CD8-positive, alpha-beta memory T cell (primary cell): ENCODE data around the gene KERA. TPM values are rescaled to one million over a fixed set of nuclear protein-coding genes. Genes with fewer than 3 reads are reported as not detected.

ENCODE experiments used
- CTCF ChIA-PET: fragments of 350-600 bp; sonication (Branson Sonifier 250); formaldehyde crosslinking; loops from one replicate; lab custom pipeline; 2021; ENCODE audit warnings: antibody characterized with exemption; lab: Charles Lee
- POLR2A ChIA-PET: fragments of 350-600 bp; sonication (Branson Sonifier 250); formaldehyde crosslinking; loops from one replicate; lab custom pipeline; 2021; ENCODE audit warnings: antibody characterized with exemption; lab: Charles Lee
- DNase-seq, 5 donors: peaks; one replicate each; pipeline versions ENCODE4 v3.0.0 to v3.0.0-alpha.2; 2020 to 2022; ENCODE audit warnings: mixed read lengths in 1 of 5
- H3K27ac ChIP-seq: one replicate; pipeline ENCODE4 v1.7.0; 2013; ENCODE audit warnings: low read depth, mild to moderate bottlenecking, low read length, moderate library complexity
- H3K27me3 ChIP-seq: 2 replicates; pipeline ENCODE4 v1.7.0; 2013; ENCODE audit warnings: low read length, mild to moderate bottlenecking; ENCODE audit not compliant: insufficient read depth, poor library complexity, severe bottlenecking
- H3K36me3 ChIP-seq: 2 replicates; pipeline ENCODE4 v1.7.0; 2013; ENCODE audit warnings: mild to moderate bottlenecking, low read length, moderate library complexity; ENCODE audit not compliant: insufficient read depth
- H3K4me1 ChIP-seq: 2 replicates; pipeline ENCODE4 v1.7.0; 2013; ENCODE audit warnings: mild to moderate bottlenecking, low read length, moderate library complexity; ENCODE audit not compliant: insufficient read depth
- H3K4me3 ChIP-seq: 2 replicates; pipeline ENCODE4 v1.7.0; 2013; ENCODE audit warnings: mild to moderate bottlenecking, low read length
- H3K9me3 ChIP-seq: 2 replicates; pipeline ENCODE4 v1.7.0; 2013; ENCODE audit warnings: mild to moderate bottlenecking, low read length
- H3K27ac Mint-ChIP-seq, 8 donors: one replicate each; pipeline ENCODE4 v1.8.0; 2020 to 2021; ENCODE audit warnings: mixed read lengths in 8 of 8, mild to moderate bottlenecking in 6 of 8, inconsistent platforms in 3 of 8, moderate library complexity in 3 of 8
- H3K27me3 Mint-ChIP-seq, 2 donors: one replicate each; pipeline ENCODE4 v1.8.0; 2020 to 2021; ENCODE audit warnings: mixed read lengths in 2 of 2, mild to moderate bottlenecking in 1 of 2, moderate library complexity in 1 of 2
- H3K36me3 Mint-ChIP-seq, 3 donors: one replicate each; pipeline ENCODE4 v1.8.0; 2020 to 2021; ENCODE audit warnings: mixed read lengths in 3 of 3, inconsistent platforms in 1 of 3, mild to moderate bottlenecking in 1 of 3
- H3K4me1 Mint-ChIP-seq, 3 donors: one replicate each; pipeline ENCODE4 v1.8.0; 2020 to 2021; ENCODE audit warnings: mixed read lengths in 3 of 3, inconsistent platforms in 1 of 3, mild to moderate bottlenecking in 1 of 3
- H3K4me3 Mint-ChIP-seq, 7 donors: one replicate each; pipeline ENCODE4 v1.8.0; 2020 to 2021; ENCODE audit warnings: mixed read lengths in 7 of 7, mild to moderate bottlenecking in 6 of 7, moderate library complexity in 4 of 7, inconsistent platforms in 2 of 7
- H3K9me3 Mint-ChIP-seq, 5 donors: one replicate each; pipeline ENCODE4 v1.8.0; 2020 to 2022; ENCODE audit warnings: mixed read lengths in 5 of 5, mild to moderate bottlenecking in 3 of 5, moderate library complexity in 2 of 5, inconsistent platforms in 1 of 5
- polyA plus RNA-seq: library from polyadenylated mRNA; unstranded; fragments of 300-500 nt; fragmentation: Illumina TruSeq; gene quantifications from one replicate; pipeline ENCODE4 v1.2.3, GENCODE V29; 2021
- total RNA-seq, 2 experiments: library from RNA; stranded (reverse); gene quantifications; one replicate each; pipeline ENCODE4 v1.2.3, GENCODE V29; 2021

Gene KERA
- total and polyA plus RNA-seq, 3 experiments from 2014 or later: not detected

DNA sequence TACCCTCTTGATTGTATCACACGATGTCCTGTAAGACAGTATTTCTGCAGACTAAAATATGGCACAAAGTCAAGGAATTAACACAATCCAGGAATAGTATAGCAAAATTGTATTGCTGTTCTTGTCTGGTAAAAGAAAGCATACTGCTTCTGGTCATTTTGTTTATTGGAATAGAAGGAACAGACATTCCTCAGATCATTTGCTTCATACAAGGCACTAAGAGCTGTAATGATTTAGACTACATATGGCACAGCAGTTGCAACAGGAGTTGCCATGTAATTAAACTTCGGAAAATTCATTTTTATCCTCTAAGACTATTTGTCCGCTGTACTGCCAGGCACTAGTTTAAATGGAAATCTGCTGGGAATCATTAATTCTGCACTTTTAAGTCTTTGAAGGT, 7.6 kb upstream of the KERA start:
- H3K9me3 Mint-ChIP-seq: peaks cover 0 to 3% (median 0%) of the 10 kb centered on the region in 5 donors
- Histone ChIP-seq H3K36me3 (no peaks in the 10 kb centered on the region), H3K27me3 (no peaks in the 10 kb centered on the region), H3K4me3 (no peak overlapping the region), H3K4me1 (no peaks in the 10 kb centered on the region), H3K27ac (no peak overlapping the region), H3K9me3 (no peaks in the 10 kb centered on the region)
- CTCF ChIA-PET: no interaction called here
- H3K4me1 Mint-ChIP-seq: no peaks in the 10 kb centered on the region
- H3K27ac Mint-ChIP-seq: no peak overlapping the region
- no peaks in the 10 kb centered on the region for H3K36me3 Mint-ChIP-seq
- H3K27me3 Mint-ChIP-seq: no peaks in the 10 kb centered on the region
- DNase-seq: no peak
- POLR2A ChIA-PET: no interaction called here
- no peak overlapping the region for H3K4me3 Mint-ChIP-seq

DNA sequence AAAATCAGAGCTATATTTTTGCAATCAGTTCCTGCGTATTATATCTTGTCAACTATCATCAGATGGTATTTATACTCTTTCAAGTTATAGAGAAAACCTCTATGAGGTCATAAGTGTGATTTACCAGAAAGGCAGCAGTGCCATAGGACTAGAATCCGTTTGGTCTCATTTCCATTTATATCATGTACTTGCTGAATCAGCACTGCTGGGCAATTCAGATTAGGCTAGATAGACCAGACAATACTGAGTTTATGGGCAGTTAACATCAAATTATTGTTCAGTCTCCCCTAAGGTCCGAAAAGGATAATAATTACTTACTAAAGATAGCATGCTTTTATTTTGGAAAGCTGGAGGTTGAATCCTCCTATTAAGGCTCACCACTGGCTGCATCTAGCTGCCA, 6.8 kb upstream of the KERA start:
- Mint-ChIP-seq H3K9me3 (peaks cover 0 to 3% (median 0%) of the 10 kb centered on the region in 5 donors), H3K36me3 (no peaks in the 10 kb centered on the region), H3K27ac (no peak overlapping the region), H3K27me3 (no peaks in the 10 kb centered on the region), H3K4me3 (no peak overlapping the region), H3K4me1 (no peaks in the 10 kb centered on the region)
- Histone ChIP-seq H3K36me3 (no peaks in the 10 kb centered on the region), H3K27me3 (no peaks in the 10 kb centered on the region), H3K27ac (no peak overlapping the region), H3K9me3 (no peaks in the 10 kb centered on the region), H3K4me3 (no peak overlapping the region), H3K4me1 (no peaks in the 10 kb centered on the region)
- CTCF ChIA-PET: no interaction called here
- no peak for DNase-seq
- POLR2A ChIA-PET: no interaction called here

DNA sequence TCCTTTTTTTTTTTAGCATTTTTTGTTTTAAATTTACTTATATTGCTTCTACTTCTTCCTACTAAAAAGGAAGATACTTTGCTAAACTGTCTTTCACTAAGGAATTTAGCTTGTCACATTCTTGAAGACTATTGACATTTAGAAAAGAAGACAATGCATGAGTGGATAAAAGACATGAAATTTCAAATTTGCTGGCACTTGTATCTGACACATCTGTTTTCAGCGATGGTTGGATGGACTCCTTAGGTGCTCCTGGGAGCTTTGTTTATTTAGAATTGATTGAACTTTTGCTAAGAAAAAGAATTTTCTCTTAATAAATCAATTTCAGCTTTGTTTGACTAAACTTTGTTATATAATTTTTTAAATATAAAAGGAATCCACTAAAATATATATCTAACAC, 3.3 kb upstream of the KERA start:
- no peaks in the 10 kb centered on the region for H3K36me3 Mint-ChIP-seq
- peaks cover 0 to 3% (median 0%) of the 10 kb centered on the region in 5 donors for H3K9me3 Mint-ChIP-seq
- no peaks in the 10 kb centered on the region for H3K4me1 ChIP-seq
- no peaks in the 10 kb centered on the region for H3K4me1 Mint-ChIP-seq
- no peak overlapping the region for H3K4me3 Mint-ChIP-seq
- POLR2A ChIA-PET: no interaction called here
- H3K27me3 Mint-ChIP-seq: no peaks in the 10 kb centered on the region
- DNase-seq: no peak
- H3K27ac ChIP-seq: no peak overlapping the region
- H3K27me3 ChIP-seq: no peaks in the 10 kb centered on the region
- H3K36me3 ChIP-seq: no peaks in the 10 kb centered on the region
- H3K9me3 ChIP-seq: no peaks in the 10 kb centered on the region
- H3K4me3 ChIP-seq: no peak overlapping the region
- H3K27ac Mint-ChIP-seq: no peak overlapping the region
- CTCF ChIA-PET: no interaction called here

GRCh38 chr12:91059211-91059610, 1.4 kb upstream of the KERA start:
- CTCF ChIA-PET: no interaction called here

DNA sequence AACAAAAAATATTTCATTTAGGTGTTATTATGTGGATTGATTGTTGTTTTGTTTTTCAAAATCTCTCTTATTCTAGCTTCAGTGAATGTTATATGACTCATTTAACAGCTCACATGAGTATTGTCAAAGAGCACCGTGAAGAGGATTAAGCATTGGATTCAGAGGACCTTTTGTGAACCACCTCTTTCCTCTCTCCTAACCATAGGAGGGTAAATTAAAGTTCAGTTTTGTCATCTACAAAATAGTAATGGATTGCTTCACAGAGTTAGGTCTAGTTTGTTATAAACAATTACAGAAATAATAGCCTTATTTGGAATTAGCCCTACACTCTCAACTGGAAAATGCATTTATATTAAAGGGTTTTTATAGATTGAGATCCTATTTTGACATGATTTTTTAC, 962 bp upstream of the KERA start:
- Mint-ChIP-seq H3K4me3 (no peak overlapping the region), H3K27me3 (no peaks in the 10 kb centered on the region), H3K36me3 (no peaks in the 10 kb centered on the region), H3K9me3 (peaks cover 0 to 4% (median 0%) of the 10 kb centered on the region in 5 donors), H3K27ac (no peak overlapping the region), H3K4me1 (no peaks in the 10 kb centered on the region)
- Histone ChIP-seq H3K36me3 (no peaks in the 10 kb centered on the region), H3K4me1 (no peaks in the 10 kb centered on the region), H3K27ac (no peak overlapping the region), H3K9me3 (no peaks in the 10 kb centered on the region), H3K27me3 (no peaks in the 10 kb centered on the region), H3K4me3 (no peak overlapping the region)
- ChIA-PET CTCF (no interaction called here), POLR2A (no interaction called here)
- no peak for DNase-seq

More at GRCh38 chr12:91059211-91059610, 1.4 kb upstream of the KERA start:
- no peaks in the 10 kb centered on the region for H3K4me1 Mint-ChIP-seq
- peaks cover 0 to 3% (median 0%) of the 10 kb centered on the region in 5 donors for H3K9me3 Mint-ChIP-seq
- H3K27me3 Mint-ChIP-seq: no peaks in the 10 kb centered on the region
- Histone ChIP-seq H3K9me3 (no peaks in the 10 kb centered on the region), H3K27ac (no peak overlapping the region), H3K4me3 (no peak overlapping the region), H3K4me1 (no peaks in the 10 kb centered on the region), H3K36me3 (no peaks in the 10 kb centered on the region), H3K27me3 (no peaks in the 10 kb centered on the region)
- no peaks in the 10 kb centered on the region for H3K36me3 Mint-ChIP-seq
- POLR2A ChIA-PET: no interaction called here
- H3K27ac Mint-ChIP-seq: no peak overlapping the region
- no peak overlapping the region for H3K4me3 Mint-ChIP-seq
- no peak for DNase-seq

GRCh38 chr12:91056488-91056887, 1.3 kb downstream of the KERA start:
- no peaks in the 10 kb centered on the region for H3K27me3 Mint-ChIP-seq
- POLR2A ChIA-PET: no interaction called here
- CTCF ChIA-PET: no interaction called here
- Histone ChIP-seq H3K4me1 (no peaks in the 10 kb centered on the region), H3K27ac (no peak overlapping the region), H3K4me3 (no peak overlapping the region), H3K36me3 (no peaks in the 10 kb centered on the region), H3K9me3 (no peaks in the 10 kb centered on the region), H3K27me3 (no peaks in the 10 kb centered on the region)
- H3K9me3 Mint-ChIP-seq: peaks cover 0 to 4% (median 0%) of the 10 kb centered on the region in 5 donors
- H3K36me3 Mint-ChIP-seq: no peaks in the 10 kb centered on the region
- no peak for DNase-seq
- H3K4me3 Mint-ChIP-seq: no peak overlapping the region
- H3K27ac Mint-ChIP-seq: no peak overlapping the region
- no peaks in the 10 kb centered on the region for H3K4me1 Mint-ChIP-seq

DNA sequence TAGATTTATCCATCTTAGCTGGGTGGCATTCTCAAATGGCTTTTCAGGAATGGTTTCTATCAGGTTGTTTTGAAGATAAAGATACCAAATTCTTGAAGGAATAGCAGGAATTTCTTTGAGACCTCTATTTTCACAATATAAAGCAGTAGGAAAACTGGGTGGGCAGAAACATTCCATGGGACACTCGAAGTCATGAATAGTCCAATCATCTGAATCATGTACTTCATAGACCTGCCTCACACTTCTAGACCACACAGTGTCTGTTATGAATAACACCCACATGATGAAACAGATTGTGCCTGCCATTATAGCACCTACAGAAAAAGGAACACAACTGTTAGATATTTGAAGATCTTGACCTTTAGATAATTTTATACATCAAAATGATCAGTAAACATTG, 1.8 kb downstream of the KERA start:
- no peak overlapping the region for H3K27ac ChIP-seq
- H3K4me3 ChIP-seq: no peak overlapping the region
- POLR2A ChIA-PET: no interaction called here
- CTCF ChIA-PET: no interaction called here
- Mint-ChIP-seq H3K4me3 (no peak overlapping the region), H3K4me1 (no peaks in the 10 kb centered on the region), H3K27me3 (no peaks in the 10 kb centered on the region), H3K36me3 (no peaks in the 10 kb centered on the region), H3K9me3 (peaks cover 0 to 4% (median 0%) of the 10 kb centered on the region in 5 donors), H3K27ac (no peak overlapping the region)
- no peaks in the 10 kb centered on the region for H3K9me3 ChIP-seq
- H3K27me3 ChIP-seq: no peaks in the 10 kb centered on the region
- no peaks in the 10 kb centered on the region for H3K4me1 ChIP-seq
- DNase-seq: no peak
- H3K36me3 ChIP-seq: no peaks in the 10 kb centered on the region

DNA sequence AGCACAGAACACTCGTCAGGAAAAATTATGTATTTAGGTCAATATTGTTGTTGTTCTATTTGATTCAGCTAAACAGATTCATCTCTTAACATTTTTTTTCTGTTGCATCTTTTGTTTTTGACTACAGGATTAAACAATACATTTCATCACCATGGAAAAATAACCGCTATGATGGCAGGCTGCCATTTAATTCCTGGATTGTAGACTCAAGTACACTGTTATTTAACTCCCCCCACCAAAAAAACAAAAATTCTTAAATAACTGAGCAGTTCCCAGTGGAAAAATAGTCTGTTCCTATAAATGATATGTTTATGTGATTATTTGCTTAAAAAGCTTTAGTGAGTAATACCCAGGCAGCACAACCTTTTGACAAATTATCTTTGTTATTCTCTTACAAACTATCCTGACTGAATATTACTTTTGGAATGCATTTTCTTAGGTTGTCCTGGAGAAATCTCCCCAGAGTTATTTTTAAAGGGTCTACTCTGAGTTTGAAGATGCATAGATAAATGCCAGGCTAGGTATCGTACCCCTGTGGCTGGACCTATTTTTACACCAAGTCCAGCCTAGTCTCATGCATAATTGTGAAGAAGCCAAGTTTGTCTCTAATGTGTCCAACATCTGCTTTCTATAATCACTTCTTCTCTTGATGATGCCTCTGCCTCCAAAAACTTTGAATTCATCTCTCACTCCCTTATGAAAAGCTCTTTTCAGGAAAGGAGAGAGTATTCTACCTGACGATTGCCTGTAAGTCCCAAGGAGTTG, 3.7 kb downstream of the KERA start:
- DNase-seq: no peak
- Histone ChIP-seq H3K9me3 (no peaks in the 10 kb centered on the region), H3K27me3 (no peaks in the 10 kb centered on the region), H3K4me3 (no peak overlapping the region), H3K4me1 (no peaks in the 10 kb centered on the region), H3K27ac (no peak overlapping the region), H3K36me3 (no peaks in the 10 kb centered on the region)
- H3K36me3 Mint-ChIP-seq: no peaks in the 10 kb centered on the region
- ChIA-PET CTCF (no interaction called here), POLR2A (no interaction called here)
- H3K9me3 Mint-ChIP-seq: peaks cover 0 to 4% (median 0%) of the 10 kb centered on the region in 5 donors
- H3K27me3 Mint-ChIP-seq: no peaks in the 10 kb centered on the region
- H3K4me1 Mint-ChIP-seq: no peaks in the 10 kb centered on the region
- H3K27ac Mint-ChIP-seq: no peak overlapping the region
- no peak overlapping the region for H3K4me3 Mint-ChIP-seq
